ENCODE results near the gene CRKL. TPM values are rescaled to one million over a fixed set of nuclear protein-coding genes. Genes with fewer than 3 reads are reported as not detected.

The CRKL gene
- 10 to 100 TPM; 29.4 to 74.2 (median 57.6) TPM for total RNA-seq

DNA sequence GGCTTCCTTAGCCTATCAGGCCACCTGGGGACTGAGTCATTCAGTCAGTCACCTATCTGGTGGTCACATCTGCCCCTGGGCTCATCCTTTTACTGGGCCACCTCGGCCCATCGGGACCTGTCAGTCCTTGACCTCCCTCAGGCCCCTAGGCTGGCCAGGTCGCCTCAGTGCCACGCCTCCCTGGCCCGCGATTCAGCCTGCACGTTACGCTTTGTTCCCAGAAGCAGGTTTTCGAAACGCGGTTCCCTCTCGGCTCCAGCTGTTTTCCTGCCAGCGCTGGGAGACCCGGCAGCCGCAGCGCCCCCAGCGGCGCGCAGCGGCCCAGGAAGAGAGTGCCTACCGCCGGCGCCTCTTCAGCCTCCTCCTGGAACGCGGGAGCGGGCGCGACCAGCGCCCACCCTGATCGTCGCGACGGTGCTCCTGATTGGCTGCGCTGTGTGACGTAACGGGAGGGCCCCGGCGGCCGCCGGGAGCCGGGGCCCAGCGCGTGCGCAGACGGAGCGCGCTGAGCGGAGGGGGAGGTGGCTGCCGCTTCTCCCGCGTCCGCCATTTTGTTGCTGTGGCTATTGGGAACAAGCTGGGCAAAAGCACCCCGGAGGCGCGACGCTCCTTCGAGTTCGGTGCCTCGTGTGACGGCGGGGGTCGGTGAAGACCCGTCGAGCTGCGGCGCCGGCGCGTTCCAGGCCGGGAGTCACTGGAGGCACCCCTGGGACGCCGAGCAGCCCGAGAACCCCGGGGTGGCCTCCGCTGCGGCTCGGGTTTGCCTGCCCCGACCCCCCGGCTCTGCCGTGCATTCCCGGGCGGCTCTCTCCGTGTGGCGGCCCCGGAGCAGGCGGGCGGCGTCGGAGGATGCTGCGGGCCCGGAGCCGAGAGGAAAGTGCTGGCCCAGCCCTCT lies at the start of gene CRKL:
TSS of gene CRKL (plus strand) at position 492 of the 895 bp plus-strand sequence. CDS start 528 bp downstream, outside the sequence.
- H3K4me3 ChIP-seq, result peak within 1 kb of the TSS; percentile 77 to 92
- DNase-seq, result peak; percentile 95 to 98
- peak within 1 kb of the TSS; percentile 91 for H3K27ac ChIP-seq
- intact Hi-C loops (cut with DNase I; ENCODE audit: low total_unique reads), result no loop called here
- peak; percentile 96 to 98 for TF ChIP-seq POLR2A (IDR thresholded peaks at IDR 0.05)
- TF ChIP-seq CTCF (IDR thresholded peaks at IDR 0.05), result peak; percentile 91 to 97 (median 95)
- H3K9me3 ChIP-seq, result no peaks in the 10 kb centered on the region
- H3K27me3 ChIP-seq, result no peaks in the 10 kb centered on the region
- H3K4me1 ChIP-seq, result peaks cover 0 to 2% of the 10 kb centered on the region in 2 donors
- no peaks in the 10 kb centered on the region for H3K36me3 ChIP-seq

DNA sequence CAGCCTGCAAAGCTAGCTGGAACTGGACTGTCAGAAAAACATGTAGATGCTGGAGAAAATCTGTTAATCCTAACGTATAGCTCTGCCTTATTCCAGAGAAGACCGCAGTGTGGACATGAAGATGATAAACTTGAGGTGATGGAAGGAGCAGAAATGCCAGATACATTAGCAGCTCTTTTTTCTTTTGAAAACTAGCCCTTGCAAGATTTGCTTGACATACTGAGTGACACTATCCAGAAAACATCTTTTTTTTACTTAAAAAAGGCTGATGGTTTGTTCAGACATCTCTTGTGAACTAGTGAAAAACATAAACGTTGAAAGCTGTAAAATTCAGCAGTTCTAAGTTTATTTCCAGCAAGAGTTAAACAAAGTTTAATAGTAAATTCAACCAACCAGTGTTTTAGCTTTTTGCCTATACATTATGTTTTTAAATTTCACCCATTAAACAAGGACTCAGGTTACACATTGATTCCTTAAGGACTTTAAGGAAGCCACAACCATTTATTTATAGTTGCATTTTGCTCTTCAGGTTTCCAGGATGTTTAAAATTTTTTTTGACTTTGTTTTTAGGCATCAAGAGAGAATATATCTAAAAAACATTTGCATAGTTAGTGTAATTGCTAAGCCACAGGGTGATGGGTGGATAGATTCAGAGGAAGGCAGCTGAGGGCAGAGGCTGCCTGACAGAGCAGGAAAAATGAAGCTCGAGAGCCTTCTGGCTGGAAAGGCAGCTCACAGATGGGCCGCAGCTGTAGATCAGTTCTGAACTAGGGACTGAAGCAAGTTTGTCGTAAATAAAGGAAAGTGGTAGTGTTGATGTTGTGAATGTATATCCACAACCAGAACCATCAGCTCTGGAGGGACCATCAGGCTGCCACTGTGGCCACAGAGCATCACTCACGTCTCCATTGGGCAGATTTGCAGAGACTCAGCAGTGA lies 48.9 kb upstream of the CRKL start:
- intact Hi-C loops (cut with DNase I; ENCODE audit: low total_unique reads), result no loop called here
- Histone ChIP-seq H3K4me1 (no peaks in the 10 kb centered on the region), H3K4me3 (no peak overlapping the region), H3K9me3 (no peaks in the 10 kb centered on the region), H3K36me3 (no peaks in the 10 kb centered on the region), H3K27ac (peak overlapping the region; percentile 65 to 96), H3K27me3 (no peaks in the 10 kb centered on the region)
- no peak for TF ChIP-seq CTCF (IDR thresholded peaks at IDR 0.05)
- no peak for TF ChIP-seq POLR2A (IDR thresholded peaks at IDR 0.05)
- DNase-seq, result no peak

DNA sequence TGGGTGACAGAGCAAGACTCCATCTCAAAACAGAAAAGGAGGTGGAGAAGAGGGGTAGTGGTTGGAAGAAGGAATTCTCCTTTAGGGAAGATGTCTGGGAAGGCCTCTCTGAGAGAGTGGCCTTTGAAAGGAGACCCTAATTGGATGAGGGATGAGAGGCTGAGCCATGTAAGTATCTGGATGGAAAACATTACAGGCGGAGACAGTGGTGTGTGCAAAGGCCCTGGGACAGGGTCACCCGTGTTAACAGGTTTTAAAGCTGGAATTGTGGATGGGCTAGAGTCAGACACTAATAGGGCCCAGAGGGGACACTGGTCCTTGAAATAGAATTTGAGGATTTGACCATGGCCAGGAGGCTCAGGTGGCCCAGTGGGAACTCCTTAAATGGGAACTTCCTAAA lies 48.0 kb upstream of the CRKL start:
- Histone ChIP-seq H3K36me3 (no peaks in the 10 kb centered on the region), H3K27ac (peak overlapping the region in 1 of 2 donors; percentile 96), H3K4me3 (no peak overlapping the region), H3K4me1 (no peaks in the 10 kb centered on the region), H3K9me3 (no peaks in the 10 kb centered on the region), H3K27me3 (no peaks in the 10 kb centered on the region)
- TF ChIP-seq POLR2A (IDR thresholded peaks at IDR 0.05), result no peak
- TF ChIP-seq CTCF (IDR thresholded peaks at IDR 0.05), result no peak
- DNase-seq, result no peak
- intact Hi-C loops (cut with DNase I; ENCODE audit: low total_unique reads), result no loop called here

- TF ChIP-seq POLR2A (IDR thresholded peaks at IDR 0.05) (no peak), CTCF (IDR thresholded peaks at IDR 0.05) (no peak)
- no peaks in the 10 kb centered on the region for H3K36me3 ChIP-seq
- no peak for DNase-seq
These were observed 44.0 kb upstream of the CRKL start for GRCh38 chr22:20873214-20873613.

More at GRCh38 chr22:20873214-20873613, 44.0 kb upstream of the CRKL start:
- intact Hi-C loops (cut with DNase I; ENCODE audit: low total_unique reads), result no loop called here
- Histone ChIP-seq H3K4me1 (no peaks in the 10 kb centered on the region), H3K9me3 (no peaks in the 10 kb centered on the region), H3K27me3 (no peaks in the 10 kb centered on the region), H3K4me3 (no peak overlapping the region), H3K27ac (no peak overlapping the region)
